ENCODE measurements around the gene XYLT1.
A peak's percentile ranks its signal among the peaks of the same experiment; 100 is the strongest.

The XYLT1 gene

DNA sequence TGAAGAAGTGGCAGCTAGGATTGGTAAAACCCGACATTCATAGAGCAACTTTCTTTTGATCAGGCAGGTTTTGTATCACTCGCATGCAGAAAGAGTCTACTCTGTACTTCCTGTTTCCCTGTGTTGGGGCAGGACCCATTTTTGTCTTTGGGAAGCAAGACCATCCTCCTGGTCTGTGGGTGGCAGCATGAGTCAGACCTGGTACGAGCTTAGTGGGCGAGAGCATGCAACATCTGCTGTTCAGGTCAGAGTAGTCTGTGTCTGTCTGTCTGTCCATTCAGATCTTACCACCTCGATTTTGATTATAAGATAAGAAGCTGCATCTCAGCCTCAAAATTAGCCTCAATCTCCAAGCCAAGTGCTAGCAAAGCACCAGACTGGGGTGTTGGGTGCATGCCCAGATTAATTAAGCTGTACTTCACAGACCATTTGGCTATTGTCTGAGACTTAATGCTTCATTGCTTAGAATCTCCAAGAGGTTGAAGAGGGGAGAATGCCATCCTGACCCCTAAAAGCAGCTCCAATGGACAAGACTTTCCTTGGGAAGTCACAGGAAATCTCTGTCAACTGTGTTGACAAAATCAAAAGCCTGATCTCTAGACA is 110.9 kb downstream of the XYLT1 start:
- no peak overlapping the region for H3K4me3 ChIP-seq (ENCODE audit: severe bottlenecking)
- H3K36me3 ChIP-seq (ENCODE audit: low read depth), result no peaks in the 10 kb centered on the region
- ATAC-seq (ENCODE audit: low read depth) (peak; percentile 74), DNase-seq (ENCODE audit: low spot score) (no peak)
- no peak overlapping the region for H3K27ac ChIP-seq (ENCODE audit: poor library complexity, severe bottlenecking)
- TF ChIP-seq, protein P1, sequence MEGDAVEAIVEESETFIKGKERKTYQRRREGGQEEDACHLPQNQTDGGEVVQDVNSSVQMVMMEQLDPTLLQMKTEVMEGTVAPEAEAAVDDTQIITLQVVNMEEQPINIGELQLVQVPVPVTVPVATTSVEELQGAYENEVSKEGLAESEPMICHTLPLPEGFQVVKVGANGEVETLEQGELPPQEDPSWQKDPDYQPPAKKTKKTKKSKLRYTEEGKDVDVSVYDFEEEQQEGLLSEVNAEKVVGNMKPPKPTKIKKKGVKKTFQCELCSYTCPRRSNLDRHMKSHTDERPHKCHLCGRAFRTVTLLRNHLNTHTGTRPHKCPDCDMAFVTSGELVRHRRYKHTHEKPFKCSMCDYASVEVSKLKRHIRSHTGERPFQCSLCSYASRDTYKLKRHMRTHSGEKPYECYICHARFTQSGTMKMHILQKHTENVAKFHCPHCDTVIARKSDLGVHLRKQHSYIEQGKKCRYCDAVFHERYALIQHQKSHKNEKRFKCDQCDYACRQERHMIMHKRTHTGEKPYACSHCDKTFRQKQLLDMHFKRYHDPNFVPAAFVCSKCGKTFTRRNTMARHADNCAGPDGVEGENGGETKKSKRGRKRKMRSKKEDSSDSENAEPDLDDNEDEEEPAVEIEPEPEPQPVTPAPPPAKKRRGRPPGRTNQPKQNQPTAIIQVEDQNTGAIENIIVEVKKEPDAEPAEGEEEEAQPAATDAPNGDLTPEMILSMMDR (IDR thresholded peaks at IDR 0.05; ENCODE audit: poor library complexity, severe bottlenecking), result no peak
- H3K4me1 ChIP-seq (ENCODE audit: insufficient read depth, poor library complexity, severe bottlenecking), result peaks cover 18% of the 10 kb centered on the region
- H3K27me3 ChIP-seq (ENCODE audit: insufficient read depth, poor library complexity, severe bottlenecking), result no peaks in the 10 kb centered on the region
- H3K9me3 ChIP-seq (ENCODE audit: severe bottlenecking), result no peaks in the 10 kb centered on the region

- H3K27me3 ChIP-seq (ENCODE audit: insufficient read depth, poor library complexity, severe bottlenecking), result no peaks in the 10 kb centered on the region
- H3K4me3 ChIP-seq (ENCODE audit: severe bottlenecking), result no peak overlapping the region
- H3K27ac ChIP-seq (ENCODE audit: poor library complexity, severe bottlenecking), result no peak overlapping the region
- ATAC-seq (ENCODE audit: low read depth), result no peak
- peaks cover 8% of the 10 kb centered on the region for H3K4me1 ChIP-seq (ENCODE audit: insufficient read depth, poor library complexity, severe bottlenecking)
- H3K9me3 ChIP-seq (ENCODE audit: severe bottlenecking), result no peaks in the 10 kb centered on the region
- TF ChIP-seq, protein P1 (IDR thresholded peaks at IDR 0.05; ENCODE audit: poor library complexity, severe bottlenecking), result no peak
- no peaks in the 10 kb centered on the region for H3K36me3 ChIP-seq (ENCODE audit: low read depth)
- DNase-seq (ENCODE audit: low spot score), result no peak
Observed at GRCh38 chr16:17358846-17359245, 111.9 kb downstream of the XYLT1 start.

DNA sequence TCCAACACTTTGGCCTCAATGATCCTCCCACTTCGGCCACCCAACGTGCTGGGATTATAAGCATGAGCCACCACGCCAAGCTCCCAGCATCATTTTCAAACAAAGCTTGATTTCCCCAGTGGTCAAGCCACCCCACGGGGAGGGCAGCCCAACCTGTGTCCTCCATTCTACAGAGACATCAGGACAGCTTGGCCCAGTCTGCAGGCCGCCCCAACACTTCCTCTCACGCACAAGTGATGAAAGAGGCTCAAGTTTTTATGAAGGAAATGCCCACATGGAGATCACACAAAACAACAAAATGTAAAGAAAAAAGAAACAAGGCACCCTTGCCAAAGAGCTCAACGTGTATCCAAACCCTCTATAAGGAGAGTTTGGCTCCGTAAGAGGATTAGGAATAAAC is 112.4 kb downstream of the XYLT1 start:
- Histone ChIP-seq H3K27me3 (ENCODE audit: insufficient read depth, poor library complexity, severe bottlenecking) (no peaks in the 10 kb centered on the region), H3K36me3 (ENCODE audit: low read depth) (no peaks in the 10 kb centered on the region), H3K4me3 (ENCODE audit: severe bottlenecking) (no peak overlapping the region), H3K27ac (ENCODE audit: poor library complexity, severe bottlenecking) (no peak overlapping the region), H3K4me1 (ENCODE audit: insufficient read depth, poor library complexity, severe bottlenecking) (peaks cover 6% of the 10 kb centered on the region), H3K9me3 (ENCODE audit: severe bottlenecking) (no peaks in the 10 kb centered on the region)
- DNase-seq (ENCODE audit: low spot score), result no peak
- ATAC-seq (ENCODE audit: low read depth), result no peak
- TF ChIP-seq, protein P1 (IDR thresholded peaks at IDR 0.05; ENCODE audit: poor library complexity, severe bottlenecking), result no peak

GRCh38 chr16:17357307-17358062 is 113.3 kb downstream of the XYLT1 start:
- Histone ChIP-seq H3K36me3 (ENCODE audit: low read depth) (no peaks in the 10 kb centered on the region), H3K27me3 (ENCODE audit: insufficient read depth, poor library complexity, severe bottlenecking) (no peaks in the 10 kb centered on the region), H3K27ac (ENCODE audit: poor library complexity, severe bottlenecking) (no peak overlapping the region), H3K9me3 (ENCODE audit: severe bottlenecking) (no peaks in the 10 kb centered on the region), H3K4me3 (ENCODE audit: severe bottlenecking) (no peak overlapping the region), H3K4me1 (ENCODE audit: insufficient read depth, poor library complexity, severe bottlenecking) (peaks cover 6% of the 10 kb centered on the region)
- ATAC-seq (ENCODE audit: low read depth), result no peak
- DNase-seq (ENCODE audit: low spot score), result no peak
- TF ChIP-seq, protein P1 (IDR thresholded peaks at IDR 0.05; ENCODE audit: poor library complexity, severe bottlenecking), result no peak
